ENCODE results near the gene NBEA. TPM values are rescaled to one million over a fixed set of nuclear protein-coding genes. Genes with fewer than 3 reads are reported as not detected.

The NBEA gene
- total RNA-seq, 1 donor from 2014 or later: 251 TPM

GRCh38 chr13:35179494-35179893 is 237.4 kb downstream of the NBEA start:
- no peak for DNase-seq

- no peak for DNase-seq
Observed at GRCh38 chr13:35179920-35180663, 238.0 kb downstream of the NBEA start.

GRCh38 chr13:35190241-35190640 is 248.2 kb downstream of the NBEA start:
- DNase-seq: no peak

GRCh38 chr13:35191883-35192282 is 249.8 kb downstream of the NBEA start:
- DNase-seq: no peak

DNA sequence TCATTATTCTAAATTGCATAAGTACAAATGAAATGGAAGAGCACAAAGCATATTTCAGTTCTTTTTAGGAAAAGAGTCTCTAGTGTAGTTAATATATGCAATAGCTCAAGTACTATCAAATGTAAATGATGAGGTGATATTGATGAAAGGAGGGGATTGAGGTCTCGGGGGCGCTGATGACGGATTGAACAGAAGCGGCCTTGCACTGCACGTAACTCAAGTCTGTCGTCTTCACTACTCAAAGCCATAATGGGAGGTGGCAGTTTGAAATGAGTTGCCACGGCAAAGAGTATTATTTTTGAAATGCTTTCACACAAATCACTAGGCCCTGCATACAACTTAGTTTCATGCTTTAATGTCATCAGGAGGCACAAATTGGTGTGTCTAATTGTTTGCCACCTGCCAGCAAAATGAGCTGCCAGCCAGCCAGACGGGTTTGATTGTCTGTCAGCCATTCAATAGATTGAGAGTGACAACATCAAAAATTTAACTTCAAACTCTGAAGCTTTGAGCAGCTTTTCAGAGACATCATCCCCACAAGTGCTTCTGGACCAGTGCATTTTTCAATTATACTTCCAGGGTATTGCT is 256.6 kb downstream of the NBEA start:
- DNase-seq: no peak

DNA sequence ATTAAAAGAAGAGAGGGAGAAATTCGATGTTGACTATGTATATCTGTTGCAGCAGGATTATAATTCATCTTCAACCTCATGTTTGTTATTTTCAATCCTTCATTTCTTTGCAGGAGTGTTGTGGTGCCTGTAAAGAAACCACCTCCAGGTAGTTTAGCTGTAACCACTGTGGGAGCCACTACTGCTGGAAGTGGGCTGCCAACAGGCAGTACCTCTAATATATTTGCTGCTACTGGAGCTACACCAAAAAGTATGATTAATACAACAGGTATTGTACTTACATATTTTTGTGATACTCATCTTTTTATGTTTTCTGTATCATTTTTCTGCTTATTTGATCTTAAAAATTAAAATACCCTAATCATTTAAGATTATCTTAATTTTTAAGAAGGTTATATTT is 266.5 kb downstream of the NBEA start:
- no peak for DNase-seq

DNA sequence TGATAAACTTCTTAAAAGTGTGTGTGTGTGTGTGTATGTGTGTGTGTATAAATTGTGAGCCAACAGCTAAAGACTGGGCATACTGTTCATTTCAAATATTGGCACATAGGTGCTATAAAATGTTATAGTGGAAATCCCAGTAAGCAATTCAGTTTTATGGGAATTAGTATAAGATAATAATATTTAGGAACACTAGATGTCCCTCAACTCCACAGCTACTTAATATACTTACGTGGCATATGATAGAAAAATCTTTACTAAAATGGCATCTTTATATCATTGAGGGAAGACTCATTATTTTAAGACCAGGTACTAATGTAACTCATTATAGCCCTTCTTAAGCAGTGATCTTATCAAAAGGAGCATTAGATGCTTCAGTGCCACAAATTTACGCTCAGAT is 268.2 kb downstream of the NBEA start:
- no peak for DNase-seq

DNA sequence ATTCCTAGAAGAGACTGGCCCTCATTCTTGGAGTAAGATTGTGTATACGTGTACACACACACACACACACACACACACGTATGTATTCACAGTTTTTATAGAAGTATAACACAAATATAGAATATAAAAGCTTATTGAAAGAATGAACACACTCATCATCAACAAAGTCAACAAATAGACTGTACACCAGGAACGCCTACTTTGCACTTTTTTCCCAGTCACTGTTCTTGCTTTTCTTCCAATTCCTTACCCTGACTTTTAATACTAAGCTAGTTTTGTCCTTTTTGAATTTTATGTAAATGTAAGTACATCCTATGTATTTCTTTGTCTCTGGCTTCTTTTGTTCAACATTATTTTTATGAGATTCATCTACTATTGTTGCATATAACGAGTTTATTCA is 269.9 kb downstream of the NBEA start:
- no peak for DNase-seq

DNA sequence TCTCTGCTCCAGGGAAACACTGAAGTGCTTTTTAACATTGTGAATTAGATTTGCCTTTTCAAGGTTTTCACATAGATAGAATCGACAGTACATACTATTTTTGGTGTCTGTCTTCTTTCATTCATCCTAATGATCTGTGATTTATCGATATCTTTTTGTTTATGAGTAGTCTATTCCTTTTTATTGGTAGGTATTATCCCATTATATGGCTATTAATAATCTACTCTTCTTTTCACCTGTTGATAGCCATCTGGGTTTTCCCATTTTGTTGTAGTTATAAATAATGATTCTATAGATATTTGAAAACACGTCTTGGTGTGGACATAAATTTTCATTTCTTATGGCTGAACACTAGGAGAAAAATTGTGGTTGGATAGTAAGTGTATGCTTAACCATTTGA is 271.8 kb downstream of the NBEA start:
- DNase-seq: no peak

- DNase-seq: no peak
Observed at GRCh38 chr13:35216131-35216530, 274.1 kb downstream of the NBEA start.

DNA sequence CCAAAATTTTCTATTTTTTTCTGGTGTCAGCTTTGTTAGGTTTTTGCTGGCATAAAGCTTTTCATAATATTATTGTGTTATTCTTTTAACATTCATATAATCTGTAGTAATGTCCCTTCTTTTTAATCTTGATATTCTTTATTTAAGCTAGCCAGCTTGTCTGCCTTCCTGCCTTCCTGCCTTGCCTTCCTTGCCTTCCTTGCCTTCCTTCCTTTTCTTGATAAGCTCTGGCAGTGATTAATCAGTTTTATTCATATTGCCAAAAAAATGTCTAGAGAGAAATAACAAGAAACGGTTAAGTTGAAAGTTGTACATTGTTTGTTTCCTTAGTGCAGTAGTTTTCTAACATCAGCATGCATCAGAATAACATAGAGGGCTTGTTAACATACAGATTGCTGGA is 277.0 kb downstream of the NBEA start:
- DNase-seq: no peak

GRCh38 chr13:35225159-35225558 is 283.1 kb downstream of the NBEA start:
- no peak for DNase-seq

DNA sequence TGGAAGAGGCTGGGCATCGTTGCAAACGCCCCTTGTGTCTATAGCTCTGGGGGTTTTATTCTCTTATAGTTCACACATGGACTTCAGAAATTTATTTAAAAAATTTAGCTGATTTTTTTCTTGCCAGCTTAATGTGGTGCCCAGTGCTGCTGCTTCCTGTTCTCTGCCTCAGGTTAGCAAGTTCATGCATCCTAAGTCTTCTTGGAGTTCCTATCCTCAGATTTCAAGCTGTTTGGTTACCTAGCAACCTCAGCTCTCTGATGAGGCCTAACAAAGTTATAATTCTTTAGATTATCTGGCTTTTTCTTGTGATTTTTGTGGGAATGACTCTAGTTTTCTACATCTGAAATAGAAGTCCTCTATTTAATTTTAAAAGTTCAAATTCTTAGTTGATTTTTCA is 283.5 kb downstream of the NBEA start:
- DNase-seq: no peak

DNA sequence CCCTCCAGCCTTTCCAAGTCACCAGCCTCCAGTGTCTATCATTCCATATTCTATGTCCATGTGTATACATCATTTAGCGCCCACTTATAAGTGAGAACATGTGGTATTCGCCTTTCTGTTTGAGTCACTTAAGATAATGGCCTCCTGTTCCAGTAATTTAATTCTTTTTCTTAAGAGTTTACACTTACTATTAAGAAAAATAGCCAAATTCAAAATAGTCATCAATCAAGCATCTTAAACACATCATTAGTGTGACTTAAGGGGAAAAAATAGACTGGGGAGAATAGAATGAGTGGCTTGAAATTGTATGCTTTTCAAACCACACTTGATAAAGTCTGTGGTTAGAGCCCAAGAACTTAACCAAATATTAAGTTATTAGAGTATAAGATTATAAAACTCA is 286.5 kb downstream of the NBEA start:
- DNase-seq: no peak

DNA sequence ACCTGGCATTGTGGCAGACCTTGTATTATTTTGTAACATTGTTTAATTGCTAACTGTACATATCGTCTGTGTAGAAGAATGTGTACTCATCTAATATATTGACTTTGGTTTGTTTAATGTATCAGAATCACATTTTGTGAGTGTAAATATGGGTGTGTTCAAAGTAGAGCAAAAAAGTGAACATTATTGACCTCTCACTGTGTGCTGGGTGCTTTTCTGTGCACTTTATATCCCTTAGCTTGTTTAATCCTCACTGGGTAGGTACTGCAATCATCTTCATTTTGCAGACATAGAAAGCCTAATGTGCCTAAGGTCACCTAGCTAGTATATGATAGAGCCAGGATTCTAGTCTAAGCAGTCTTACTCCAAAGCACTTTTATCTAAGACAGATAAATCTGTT is 289.4 kb downstream of the NBEA start:
- no peak for DNase-seq

GRCh38 chr13:35238274-35238673 is 296.2 kb downstream of the NBEA start:
- DNase-seq: no peak

DNA sequence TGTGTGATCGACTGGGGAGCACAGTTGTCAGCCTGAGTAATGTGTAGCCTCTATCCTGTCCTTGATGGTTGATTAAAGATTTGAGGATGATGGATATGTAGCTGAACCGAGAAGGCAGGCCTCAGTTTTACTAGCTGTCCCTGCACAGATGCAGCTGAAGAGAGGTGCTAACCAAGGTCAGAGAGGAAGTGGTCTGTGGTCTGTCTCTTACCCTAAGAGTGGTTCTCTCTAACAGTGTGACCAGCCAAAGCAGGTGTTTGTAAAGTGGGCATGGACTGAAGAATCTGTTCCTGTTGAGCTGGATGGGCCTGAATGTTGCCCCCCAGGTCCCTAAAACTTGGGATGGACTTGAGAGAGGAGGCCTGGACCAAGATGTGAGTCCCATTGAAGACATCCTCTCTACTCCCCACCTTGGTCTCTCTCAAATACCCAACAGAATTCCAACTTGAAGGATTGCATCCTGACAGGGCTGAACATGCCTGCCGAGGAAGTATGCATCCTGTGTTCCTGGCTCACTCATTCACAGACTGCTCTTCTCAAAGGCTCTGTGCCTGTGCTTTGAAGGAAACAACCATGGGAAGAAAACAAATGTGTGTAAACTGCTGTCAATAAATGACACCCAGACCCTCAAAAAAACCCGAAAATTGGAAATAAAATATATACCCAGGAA is 310.6 kb downstream of the NBEA start:
- no peak for DNase-seq

GRCh38 chr13:35255241-35255640 is 313.2 kb downstream of the NBEA start:
- DNase-seq: no peak

DNA sequence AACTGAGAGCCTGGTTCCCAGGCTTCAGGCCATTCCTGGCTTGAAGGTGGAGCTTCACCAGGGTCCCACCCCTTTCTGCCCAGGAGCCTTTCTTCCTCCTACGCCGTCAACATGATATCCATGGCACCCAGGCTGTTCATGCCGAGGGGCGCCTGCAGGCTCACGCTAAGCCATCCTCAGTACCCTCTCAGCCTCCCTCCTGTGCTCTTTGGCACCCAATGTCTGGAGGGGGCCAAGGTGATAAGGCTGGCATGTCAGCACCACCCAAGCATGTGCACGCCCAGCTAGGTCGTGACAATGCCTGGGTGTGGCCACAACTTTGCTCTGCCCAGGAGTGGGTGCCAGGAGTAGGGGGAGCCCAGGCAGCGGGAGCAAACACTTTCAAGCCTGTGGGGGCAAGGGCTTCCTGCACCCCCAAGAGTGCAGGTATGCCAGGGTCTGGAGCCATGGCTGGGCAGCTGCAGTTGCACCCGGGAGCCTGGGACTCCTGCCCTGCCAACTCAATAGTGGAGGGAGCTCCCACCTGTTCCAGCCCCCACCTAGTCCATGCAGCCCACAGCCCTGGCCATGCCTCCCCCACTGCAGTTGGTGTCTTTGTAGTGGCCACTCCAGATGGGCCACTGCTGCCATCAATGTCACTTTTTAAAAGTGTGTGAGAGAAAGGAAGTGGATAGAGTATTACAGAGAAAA is 314.5 kb downstream of the NBEA start:
- DNase-seq: no peak

- no peak for DNase-seq
Observed at GRCh38 chr13:35260316-35260715, 318.2 kb downstream of the NBEA start.

DNA sequence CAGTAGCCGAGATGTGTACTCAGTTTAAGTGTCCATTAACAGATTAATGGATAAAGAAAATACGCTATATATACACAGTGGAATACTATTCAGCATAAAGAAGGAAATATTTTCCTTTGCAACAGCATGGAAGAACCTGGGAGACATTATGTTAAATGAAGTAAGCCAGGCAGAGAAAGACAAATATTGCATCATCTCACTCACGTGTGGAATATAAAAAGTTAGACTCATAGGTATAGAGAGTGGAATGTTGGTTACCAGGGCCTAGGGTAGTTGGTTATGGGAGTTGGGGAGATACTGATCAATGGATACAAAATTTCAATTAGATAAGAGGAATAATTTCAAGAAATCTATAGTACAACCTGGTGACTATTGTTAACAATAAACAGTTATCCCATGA is 324.3 kb downstream of the NBEA start:
- no peak for DNase-seq

DNA sequence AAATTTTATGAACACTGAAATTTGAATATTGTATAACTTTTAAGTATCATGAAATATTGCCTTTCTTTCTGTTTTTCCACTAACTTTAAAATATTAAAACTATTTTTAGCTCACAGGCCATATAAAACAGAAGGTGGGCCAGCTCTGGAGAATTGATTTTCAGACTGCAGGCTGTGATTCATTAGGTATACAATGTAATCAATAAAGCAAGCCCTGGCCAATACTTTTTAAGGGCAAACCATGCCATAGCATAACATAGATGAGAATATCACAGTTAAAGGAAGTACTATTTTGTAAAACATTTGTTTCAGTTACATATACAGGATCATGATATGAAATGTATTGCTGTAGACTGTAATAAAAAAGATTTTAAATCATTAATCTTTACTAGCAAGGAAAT is 336.8 kb downstream of the NBEA start:
- DNase-seq: no peak

- no peak for DNase-seq
Observed at GRCh38 chr13:35279500-35279899, 337.4 kb downstream of the NBEA start.

Measured in occipital lobe (tissue), 2 donors.